Measurements from ENCODE around the gene PAQR3. TPM values are rescaled to one million over a fixed set of nuclear protein-coding genes. Genes with fewer than 3 reads are reported as not detected.
"Not testable (repeated sequence)": the region's sequence is repeated elsewhere in the genome, so short reads cannot be mapped to it uniquely, and the experiment has no call there.

PAQR3 gene
- total and polyA plus RNA-seq, 8 donors: 1.7 to 33.8 (median 3.2) TPM

GRCh38 chr4:78926826-78927225 is 12.4 kb downstream of the PAQR3 start:
- no peak for DNase-seq
- Histone ChIP-seq H3K27ac (no peak overlapping the region), H3K36me3 (peaks cover 0 to 42% (median 35%) of the 10 kb centered on the region in 4 donors), H3K27me3 (no peaks in the 10 kb centered on the region), H3K9me3 (no peaks in the 10 kb centered on the region), H3K4me3 (no peak overlapping the region), H3K4me1 (no peaks in the 10 kb centered on the region)
- TF ChIP-seq EP300 (IDR thresholded peaks at IDR 0.05) (no peak), POLR2AphosphoS5 (IDR thresholded peaks at IDR 0.05) (no peak)
- 53 to 79% (median 68%) methylated on average over 1 of the region's 1 CpG for WGBS, 5 donors
- intact Hi-C loops (cut with DNase I; ENCODE audit: low total_unique reads): no loop called here

- H3K4me3 ChIP-seq: peak overlapping the region in 1 of 4 donors; percentile 26
These were observed 15.6 kb downstream of the PAQR3 start for GRCh38 chr4:78923464-78924312.

GRCh38 chr4:78922207-78922606 is 17.0 kb downstream of the PAQR3 start:
- Histone ChIP-seq H3K27me3 (no peaks in the 10 kb centered on the region), H3K9me3 (no peaks in the 10 kb centered on the region), H3K36me3 (peaks cover 0 to 26% (median 15%) of the 10 kb centered on the region in 4 donors), H3K27ac (no peak overlapping the region), H3K4me3 (no peak overlapping the region), H3K4me1 (no peaks in the 10 kb centered on the region)
- WGBS, 5 donors: 80 to 94% (median 90%) methylated on average over 4 of the region's 4 CpGs
- DNase-seq: no peak
- no peak for TF ChIP-seq POLR2AphosphoS5 (IDR thresholded peaks at IDR 0.05)
- no peak for TF ChIP-seq CTCF (IDR thresholded peaks at IDR 0.05)
- no peak for TF ChIP-seq EP300 (IDR thresholded peaks at IDR 0.05)
- no peak for TF ChIP-seq POLR2A (IDR thresholded peaks at IDR 0.05)
- intact Hi-C loops (cut with DNase I; ENCODE audit: low total_unique reads): no loop called here

More at GRCh38 chr4:78923464-78924312, 15.6 kb downstream of the PAQR3 start:
- no peaks in the 10 kb centered on the region for H3K27me3 ChIP-seq
- DNase-seq: peak in 1 of 2 donors; percentile 26
- peaks cover 0 to 27% (median 22%) of the 10 kb centered on the region in 4 donors for H3K36me3 ChIP-seq
- H3K4me1 ChIP-seq: no peaks in the 10 kb centered on the region
- TF ChIP-seq POLR2AphosphoS5 (IDR thresholded peaks at IDR 0.05) (no peak), POLR2A (IDR thresholded peaks at IDR 0.05) (no peak), EP300 (IDR thresholded peaks at IDR 0.05) (no peak), CTCF (IDR thresholded peaks at IDR 0.05) (no peak)
- intact Hi-C loops (cut with DNase I; ENCODE audit: low total_unique reads): no loop called here
- 65 to 72% (median 69%) methylated on average over 4 of the region's 4 CpGs for WGBS, 5 donors
- H3K27ac ChIP-seq: no peak overlapping the region
- H3K9me3 ChIP-seq: no peaks in the 10 kb centered on the region

GRCh38 chr4:78910612-78911011 is 28.6 kb downstream of the PAQR3 start:
- WGBS, 5 donors: 93 to 100% (median 95%) methylated on average over 2 of the region's 2 CpGs
- no peak for TF ChIP-seq POLR2A (IDR thresholded peaks at IDR 0.05)
- TF ChIP-seq EP300 (IDR thresholded peaks at IDR 0.05): no peak
- H3K36me3 ChIP-seq: peaks cover 0 to 30% (median 19%) of the 10 kb centered on the region in 4 donors
- H3K4me3 ChIP-seq: no peak overlapping the region
- no peak for DNase-seq
- no peak overlapping the region for H3K27ac ChIP-seq
- intact Hi-C loops (cut with DNase I; ENCODE audit: low total_unique reads): no loop called here
- H3K4me1 ChIP-seq: no peaks in the 10 kb centered on the region
- H3K27me3 ChIP-seq: no peaks in the 10 kb centered on the region
- no peaks in the 10 kb centered on the region for H3K9me3 ChIP-seq

- intact Hi-C loops (cut with DNase I; ENCODE audit: low total_unique reads); H3K9me3 ChIP-seq; H3K4me3 ChIP-seq; H3K27ac ChIP-seq; H3K4me1 ChIP-seq; DNase-seq; H3K27me3 ChIP-seq: not testable (repeated sequence)
- 97 to 100% (median 98%) methylated on average over 6 of the region's 6 CpGs for WGBS, 5 donors
- peaks cover 0 to 25% (median 19%) of the 10 kb centered on the region in 4 donors for H3K36me3 ChIP-seq
These were observed 30.3 kb downstream of the PAQR3 start for GRCh38 chr4:78908974-78909373.

- no peak overlapping the region for H3K27ac ChIP-seq
- WGBS, 5 donors: 94 to 99% (median 96%) methylated on average over 6 of the region's 6 CpGs
- DNase-seq: no peak
- no peak for TF ChIP-seq POLR2AphosphoS5 (IDR thresholded peaks at IDR 0.05)
- no peak for TF ChIP-seq CTCF (IDR thresholded peaks at IDR 0.05)
- no peak for TF ChIP-seq POLR2A (IDR thresholded peaks at IDR 0.05)
- no peak for TF ChIP-seq EP300 (IDR thresholded peaks at IDR 0.05)
- H3K36me3 ChIP-seq: peaks cover 0 to 19% (median 19%) of the 10 kb centered on the region in 4 donors
- H3K4me3 ChIP-seq: no peak overlapping the region
- H3K4me1 ChIP-seq: no peaks in the 10 kb centered on the region
- no peaks in the 10 kb centered on the region for H3K9me3 ChIP-seq
- no peaks in the 10 kb centered on the region for H3K27me3 ChIP-seq
- intact Hi-C loops (cut with DNase I; ENCODE audit: low total_unique reads): no loop called here
These were observed 31.6 kb downstream of the PAQR3 start for GRCh38 chr4:78907638-78908037.
